SKM-1 treated with dmso at 0.1 percent for 144 hours (cell line): ENCODE data around the gene BPIFA1.

Source experiments
- DNase-seq: peaks from one replicate; lab custom pipeline; 2025; ENCODE audit not compliant: unreplicated experiment; lab: John Stamatoyannopoulos, UW

BPIFA1 gene

GRCh38 chr20:33277471-33278441 is 42.0 kb downstream of the BPIFA1 start:
- no peak for DNase-seq

GRCh38 chr20:33278700-33279099 is 42.9 kb downstream of the BPIFA1 start:
- DNase-seq, result no peak

GRCh38 chr20:33279261-33279910 is 43.6 kb downstream of the BPIFA1 start:
- no peak for DNase-seq

GRCh38 chr20:33280000-33280680 is 44.3 kb downstream of the BPIFA1 start:
- DNase-seq, result no peak

GRCh38 chr20:33280775-33281174 is 45.0 kb downstream of the BPIFA1 start:
- no peak for DNase-seq

DNA sequence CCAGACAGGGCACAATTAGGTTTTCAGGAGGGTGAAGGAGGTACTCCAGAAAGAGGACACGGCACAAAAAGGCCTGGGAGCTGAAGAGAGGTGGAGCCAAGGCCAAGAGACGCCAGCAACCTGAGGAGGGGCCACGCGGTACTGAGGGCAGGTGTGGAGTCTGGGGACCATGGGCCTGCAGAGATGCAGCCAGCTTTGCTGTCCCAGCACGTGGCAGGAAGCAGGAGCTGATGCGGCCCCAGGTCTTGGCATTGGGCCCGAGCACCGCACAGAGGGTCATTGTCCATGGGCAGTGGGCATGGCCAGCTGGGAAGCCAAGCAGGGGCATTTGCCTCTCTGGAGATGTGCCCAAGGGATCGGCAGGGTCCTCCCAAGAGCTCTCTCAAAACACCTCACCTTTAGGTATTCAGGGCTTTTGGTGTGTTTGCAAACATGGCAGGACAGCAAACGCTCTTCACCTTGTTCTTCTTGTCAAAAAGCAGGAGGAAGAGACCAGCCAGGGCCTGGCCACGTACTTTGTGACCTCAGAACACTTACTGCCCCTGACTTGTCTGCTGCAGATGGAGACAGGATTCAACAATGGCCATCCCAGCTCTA is 45.9 kb downstream of the BPIFA1 start:
- no peak for DNase-seq

DNA sequence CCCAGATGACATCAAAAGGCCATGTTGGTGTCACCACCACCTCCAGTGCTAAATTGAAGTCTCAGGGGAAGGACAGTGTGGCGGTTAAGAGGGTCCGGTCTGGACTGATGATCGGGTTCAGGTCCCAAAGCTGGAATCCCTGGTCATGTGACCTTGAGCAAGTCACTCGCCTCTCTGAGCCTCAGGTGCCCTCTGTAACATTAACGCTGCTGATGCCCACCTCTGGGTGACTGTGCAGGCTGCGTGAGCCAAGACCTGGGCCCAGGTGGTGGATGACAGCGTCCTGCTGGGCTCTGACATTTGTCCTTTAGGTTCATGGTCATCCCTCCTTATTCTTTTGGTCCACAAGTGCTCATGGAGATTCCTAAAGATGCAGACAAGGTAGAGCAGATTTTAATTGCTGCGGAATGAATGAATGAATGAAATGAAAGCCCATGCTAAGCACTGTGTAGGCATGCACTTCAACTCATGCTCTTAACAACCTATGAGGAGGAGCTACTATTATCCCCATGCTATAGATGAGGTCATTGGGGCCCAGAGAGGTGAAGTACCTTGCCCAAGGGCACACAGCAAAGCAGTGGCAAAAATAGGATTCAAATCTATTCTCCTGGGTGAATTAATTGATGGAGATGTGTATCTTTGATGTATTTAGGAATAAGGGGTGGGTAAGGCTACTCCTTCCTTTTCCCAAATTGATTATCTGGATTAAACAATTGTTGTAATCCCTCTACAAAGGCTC is 46.6 kb downstream of the BPIFA1 start:
- DNase-seq, result no peak

DNA sequence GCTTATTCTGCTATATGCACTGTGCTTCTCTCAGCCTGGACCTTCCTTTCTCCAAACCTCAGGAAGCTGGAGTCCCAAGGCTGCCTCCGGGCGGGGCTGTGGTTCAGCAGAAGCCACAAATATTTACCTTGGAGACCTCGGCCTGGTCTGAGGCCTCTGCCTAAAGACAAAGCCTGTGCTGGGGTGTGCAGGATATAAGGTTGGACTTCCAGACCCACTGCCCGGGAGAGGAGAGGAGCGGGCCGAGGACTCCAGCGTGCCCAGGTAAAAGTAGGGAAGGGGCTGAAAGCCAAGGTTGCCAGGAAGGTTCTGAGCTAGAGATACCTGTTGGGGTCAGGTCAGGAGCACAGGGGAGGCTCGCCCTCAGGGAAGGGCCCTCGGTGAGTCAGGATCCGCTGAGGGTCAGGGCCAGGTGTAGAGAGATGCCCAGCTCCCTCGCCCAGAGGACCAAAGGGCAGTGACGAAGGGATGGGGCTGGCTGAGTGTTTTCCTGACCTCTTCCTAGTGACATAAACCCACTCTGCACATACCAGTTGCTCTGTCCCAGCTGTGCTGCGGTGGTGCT is 47.3 kb downstream of the BPIFA1 start, which contains the start of gene BPIFB1:
Gene BPIFB1, plus strand, starts transcription at position 224 of the 565 bp plus-strand sequence. CDS start 2,860 bp downstream, outside the sequence.
- DNase-seq, result no peak

DNA sequence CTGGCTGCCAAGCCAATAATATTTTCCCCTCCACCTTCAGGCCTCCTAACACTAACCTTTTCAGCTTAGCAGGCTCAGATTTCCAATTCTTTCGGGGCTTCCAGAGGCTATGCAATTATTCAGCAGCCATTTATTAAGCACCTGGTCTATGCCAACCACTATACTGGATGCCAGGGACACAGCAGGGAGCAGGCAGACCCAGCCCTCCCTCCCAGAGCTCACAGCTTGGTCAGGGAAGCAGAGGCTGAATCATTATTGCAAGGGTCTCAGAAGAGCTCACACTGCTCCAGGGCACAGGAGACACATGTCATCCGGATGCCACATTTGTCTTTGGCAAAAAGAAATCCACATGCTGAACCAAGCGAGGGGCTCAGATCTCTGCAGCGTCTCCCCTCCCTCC is 48.5 kb downstream of the BPIFA1 start:
- DNase-seq, result no peak

DNA sequence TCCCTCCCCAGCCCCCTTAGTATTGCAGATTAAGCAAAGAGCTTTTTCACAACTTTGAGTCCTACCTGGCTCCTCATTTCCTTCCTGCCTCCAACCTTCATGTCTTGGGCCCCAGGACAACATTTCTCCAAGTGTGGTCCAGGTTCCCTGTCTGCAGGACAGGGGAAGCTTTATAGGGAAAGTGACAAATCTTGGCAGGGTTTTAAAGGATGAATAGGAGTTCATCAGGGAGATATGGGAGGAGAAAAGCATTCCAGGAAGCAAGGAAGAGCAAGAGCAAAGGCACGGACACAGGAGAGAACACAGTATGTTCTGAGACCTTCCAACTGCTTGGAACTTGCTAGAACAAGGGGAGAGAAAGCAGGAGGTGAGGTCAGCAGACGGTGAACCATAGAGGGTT is 49.1 kb downstream of the BPIFA1 start:
- no peak for DNase-seq

DNA sequence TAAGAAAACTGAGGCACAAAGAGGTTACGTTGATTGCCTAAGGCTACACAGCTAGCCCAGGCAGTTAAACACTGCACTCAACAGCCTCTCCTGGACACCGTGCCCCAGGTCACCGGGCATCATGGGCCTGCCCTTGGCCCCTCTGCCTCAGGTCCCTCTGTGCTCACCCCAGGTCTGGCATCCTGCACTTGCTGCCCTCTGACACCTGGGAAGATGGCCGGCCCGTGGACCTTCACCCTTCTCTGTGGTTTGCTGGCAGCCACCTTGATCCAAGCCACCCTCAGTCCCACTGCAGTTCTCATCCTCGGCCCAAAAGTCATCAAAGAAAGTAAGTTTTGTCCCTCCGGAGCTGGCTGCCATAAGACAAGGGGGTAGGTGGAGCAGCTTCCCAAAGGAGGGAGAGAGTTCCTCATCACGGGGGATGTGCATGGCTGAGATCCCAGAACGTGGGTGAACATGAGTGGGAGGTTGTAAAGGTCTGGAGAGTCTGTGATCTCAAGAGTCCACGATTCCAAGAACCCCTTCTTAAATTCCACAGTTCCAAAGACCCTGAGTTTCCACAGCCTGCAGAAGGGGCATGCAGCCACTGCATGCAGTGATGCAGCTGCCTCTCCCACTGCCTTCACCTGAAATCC is 50.2 kb downstream of the BPIFA1 start:
- no peak for DNase-seq

DNA sequence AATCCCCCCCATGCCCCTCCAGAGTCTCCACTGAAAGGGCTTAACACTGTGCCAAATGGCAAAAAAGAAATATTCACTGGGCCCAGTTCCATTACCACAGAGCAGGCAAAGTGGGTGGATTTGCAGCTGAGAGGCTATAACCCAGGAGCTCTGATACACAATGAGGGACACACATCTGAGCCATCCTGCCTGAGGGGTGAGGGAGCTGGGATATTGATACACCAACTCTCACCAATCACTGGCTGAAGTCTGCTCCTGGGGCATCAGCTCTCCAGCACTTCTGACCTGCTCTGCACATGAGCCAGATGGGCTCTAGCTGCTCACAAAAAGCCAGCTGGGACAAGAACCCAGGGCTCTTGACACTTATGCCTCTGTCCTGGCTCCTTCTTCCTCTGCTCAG is 52.1 kb downstream of the BPIFA1 start:
- no peak for DNase-seq

- DNase-seq, result no peak
These were observed 55.1 kb downstream of the BPIFA1 start for GRCh38 chr20:33290852-33291251.

- no peak for DNase-seq
These were observed 55.6 kb downstream of the BPIFA1 start for GRCh38 chr20:33291416-33291815.

DNA sequence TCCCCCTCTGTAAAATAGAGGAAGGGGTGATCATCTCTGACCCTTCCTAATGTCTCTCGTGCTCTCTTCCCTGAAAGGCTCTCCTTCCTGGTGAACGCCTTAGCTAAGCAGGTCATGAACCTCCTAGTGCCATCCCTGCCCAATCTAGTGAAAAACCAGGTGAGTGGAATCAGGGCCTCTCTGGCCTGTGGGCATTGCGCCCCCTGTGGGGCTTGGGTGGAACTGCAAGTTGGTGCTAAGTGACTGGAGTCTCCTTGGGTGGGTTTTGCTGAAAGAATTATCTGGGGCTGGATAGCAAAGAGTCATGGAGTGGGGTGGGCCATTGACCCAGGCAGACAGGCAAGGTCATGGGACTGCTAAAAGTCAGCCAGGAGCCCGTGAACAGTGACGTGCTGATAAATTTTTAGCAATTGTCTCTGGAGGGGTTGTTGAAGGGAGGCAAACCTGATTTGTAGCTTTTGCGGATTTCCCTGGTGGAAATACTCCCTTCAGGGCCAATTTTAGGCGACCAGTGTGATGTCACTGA is 56.1 kb downstream of the BPIFA1 start:
- DNase-seq, result no peak
